K562 (cell line): ENCODE results near the gene LRRC74B. TPM values are rescaled to one million over a fixed set of nuclear protein-coding genes. Genes with fewer than 3 reads are reported as not detected.

Experiments used
- ARID1B ChIP-seq: fragments of 450-650 bp; IDR thresholded peaks from 2 replicates; pipeline ENCODE4 v1.6.1; 2016; ENCODE audit warnings: antibody characterized with exemption, mild to moderate bottlenecking, inconsistent platforms
- CBX1 ChIP-seq: sonication (generic); IDR thresholded peaks from 2 replicates; pipeline ENCODE4 v1.6.1; 2016; ENCODE audit warnings: antibody characterized with exemption, low read depth, mild to moderate bottlenecking
- CTBP1 ChIP-seq: fragments of 450-650 bp; IDR thresholded peaks from 2 replicates; pipeline ENCODE4 v1.6.1; 2016; ENCODE audit warnings: borderline replicate concordance
- ETV1 ChIP-seq: fragments of 450-650 bp; conservative IDR thresholded peaks from 2 replicates; pipeline ENCODE4 v1.6.1; 2016; ENCODE audit warnings: missing genetic modification characterization, control low read depth, low read depth, missing compliant biosample characterization
- GATAD2A ChIP-seq: fragments of 450-650 bp; IDR thresholded peaks from 2 replicates; pipeline ENCODE4 v1.6.1; 2017
- HMG20B ChIP-seq: fragments of 250-450 bp; sonication (Bioruptor Pico); IDR thresholded peaks from 2 replicates; pipeline ENCODE4 v1.5.0; 2021; ENCODE audit warnings: mild to moderate bottlenecking
- HOXB6 ChIP-seq: fragments of 250-450 bp; sonication (Bioruptor Pico); IDR thresholded peaks from 2 replicates; pipeline ENCODE4 v1.5.1; 2022; ENCODE audit warnings: mild to moderate bottlenecking, borderline replicate concordance
- IRF2 ChIP-seq: sonication (generic); formaldehyde crosslinking; IDR thresholded peaks from 2 replicates; pipeline ENCODE4 v1.8.1; 2022; ENCODE audit warnings: mild to moderate bottlenecking, missing genetic modification reagents
- JUND ChIP-seq, 2 experiments: IDR thresholded peaks; 2 replicates in 1 of 2; 3 replicates in 1 of 2; pipeline ENCODE4 v1.6.1; 2011; ENCODE audit warnings: borderline replicate concordance in 2 of 2, low read depth in 2 of 2, low read length in 2 of 2, improper control_type of control experiment in 1 of 2, missing biosample characterization in 1 of 2, missing genetic modification characterization in 1 of 2, missing genetic modification reagents in 1 of 2
- MTA1 ChIP-seq: fragments of 450-650 bp; IDR thresholded peaks from 2 replicates; pipeline ENCODE4 v1.6.1; 2017; ENCODE audit warnings: borderline replicate concordance
- NKRF ChIP-seq: fragments of 450-650 bp; IDR thresholded peaks from 2 replicates; pipeline ENCODE4 v1.6.1; 2016; ENCODE audit warnings: borderline replicate concordance
- NR1H2 ChIP-seq: sonication (generic); formaldehyde crosslinking; IDR thresholded peaks from 2 replicates; pipeline ENCODE4 v1.4.0; 2020; ENCODE audit warnings: mild to moderate bottlenecking, missing genetic modification reagents
- PCBP2 ChIP-seq: fragments of 200-400 bp; formaldehyde crosslinking; IDR thresholded peaks from 2 replicates; pipeline ENCODE4 v1.6.1; 2018; ENCODE audit warnings: low read length, low read depth, mild to moderate bottlenecking, moderate library complexity; ENCODE audit not compliant: poor library complexity, severe bottlenecking
- PHB2 ChIP-seq: fragments of 450-650 bp; IDR thresholded peaks from 2 replicates; pipeline ENCODE4 v1.6.1; 2017; ENCODE audit warnings: low read depth
- RBBP5 ChIP-seq: fragments of 200-600 bp; sonication (generic); IDR thresholded peaks from 2 replicates; pipeline ENCODE4 v1.6.1; 2012; ENCODE audit warnings: borderline replicate concordance, mild to moderate bottlenecking, low read length, control low read depth, inconsistent platforms; ENCODE audit not compliant: insufficient read depth, poor library complexity, severe bottlenecking
- SMAD4 ChIP-seq: fragments of 250-450 bp; sonication (Bioruptor Pico); conservative IDR thresholded peaks from 2 replicates; pipeline ENCODE4 v1.8.0; 2021; ENCODE audit warnings: inconsistent platforms, mild to moderate bottlenecking, moderate library complexity
- SMARCC2 ChIP-seq: fragments of 450-650 bp; IDR thresholded peaks from 2 replicates; pipeline ENCODE4 v1.6.1; 2017; ENCODE audit warnings: antibody characterized with exemption, moderate library complexity, mild to moderate bottlenecking, low read depth
- TRIM24 ChIP-seq, 2 experiments: fragments of 450-650 bp; IDR thresholded peaks; 2 replicates each; pipeline ENCODE4 v1.6.1; 2016
- ZFP30 ChIP-seq: fragments of 250-450 bp; sonication (Bioruptor Pico); IDR thresholded peaks from 2 replicates; pipeline ENCODE4 v1.8.0; 2022; ENCODE audit warnings: moderate library complexity, mild to moderate bottlenecking, inconsistent platforms, borderline replicate concordance
- ZNF561 ChIP-seq: fragments of 450-650 bp; formaldehyde crosslinking; conservative IDR thresholded peaks from 2 replicates; pipeline ENCODE4 v1.4.0; 2020; ENCODE audit warnings: mild to moderate bottlenecking, moderate library complexity
- ZNF778 ChIP-seq: fragments of 450-650 bp; formaldehyde crosslinking; IDR thresholded peaks from 2 replicates; pipeline ENCODE4 v1.4.0; 2020; ENCODE audit warnings: mild to moderate bottlenecking, moderate library complexity
- polyA plus RNA-seq, 8 experiments: library from polyadenylated mRNA; depleted of rRNA in 4 of 8; stranded (reverse) in 5 of 8; unstranded in 3 of 8; fragments of >200 nt; fragmentation: Nextera tagmentation in 2 of 8; fragmentation: Illumina TruSeq in 1 of 8; extraction: Ambion mirVana in 2 of 8; extraction: Trizol in 1 of 8; gene quantifications; 2 replicates each; pipeline versions ENCODE4 v1.2.1 to v1.2.3, GENCODE V29; 2011 to 2014; ENCODE audit warnings: inconsistent platforms in 1 of 8, missing spikeins in 1 of 8
- total RNA-seq, 7 experiments: library from RNA; depleted of rRNA in 6 of 7; stranded (reverse); fragments of >200 nt in 6 of 7; fragmentation: Illumina TruSeq in 2 of 7; extraction: Trizol in 2 of 7; gene quantifications; 2 replicates each; pipeline versions ENCODE4 v1.2.1 to v1.2.3, GENCODE V29; 2011 to 2021; ENCODE audit warnings: low replicate concordance in 1 of 7
- TF ChIP-seq, protein P1 (sequence below): sonication (generic); formaldehyde crosslinking; IDR thresholded peaks from 2 replicates; pipeline ENCODE4 v1.9.0; 2022; ENCODE audit warnings: mild to moderate bottlenecking, missing genetic modification reagents
- TF ChIP-seq, protein P2 (sequence below), 2 experiments: IDR thresholded peaks in 1 of 2; conservative IDR thresholded peaks in 1 of 2; 2 replicates each; pipeline ENCODE4 v1.6.1; 2016; ENCODE audit warnings: low read depth in 2 of 2, mild to moderate bottlenecking in 1 of 2, missing compliant biosample characterization in 1 of 2, missing genetic modification characterization in 1 of 2, moderate library complexity in 1 of 2

LRRC74B gene
- total and polyA plus RNA-seq, 9 of the 15 experiments (the other 6 are each of a cell fraction or from before 2014, with no cell fraction given): not detected

- TF ChIP-seq NKRF (no peak), NR1H2 (peak; percentile 95; the same call in 1 of the 2 replicates), ZFP30 (no peak), IRF2 (CRISPR knock-in tag) (no peak), GATAD2A (no peak), ZNF778 (CRISPR knock-in tag) (no peak), HOXB6 (no peak), CTBP1 (peak; percentile 71), ETV1 (tag) (0 out of 2 replicates have a peak, but pooled peaks have one; percentile 9), SMARCC2 (no peak), SMAD4 (CRISPR knock-in tag) (no peak; the same call in 1 of the 2 replicates), CBX1 (no peak), PCBP2 (no peak), JUND (IDR thresholded peaks at IDR 0.05; ENCODE audit: borderline replicate concordance, low read depth, low read length) (peak; percentile 53; the same call in 1 of the 2 replicates), JUND (tag; IDR thresholded peaks at IDR 0.05; ENCODE audit: borderline replicate concordance, low read depth, low read length) (no peak), MTA1 (no peak; the same call in 1 of the 2 replicates), ARID1B (no peak), HMG20B (CRISPR knock-in tag) (no peak), PHB2 (no peak), RBBP5 (no peak), ZNF561 (CRISPR knock-in tag) (0 out of 2 replicates have a peak, but pooled peaks have one; percentile 54), TRIM24 (IDR thresholded peaks at IDR 0.05) (no peak; a peak in 1 of 4 replicates)
- TF ChIP-seq, protein P1, sequence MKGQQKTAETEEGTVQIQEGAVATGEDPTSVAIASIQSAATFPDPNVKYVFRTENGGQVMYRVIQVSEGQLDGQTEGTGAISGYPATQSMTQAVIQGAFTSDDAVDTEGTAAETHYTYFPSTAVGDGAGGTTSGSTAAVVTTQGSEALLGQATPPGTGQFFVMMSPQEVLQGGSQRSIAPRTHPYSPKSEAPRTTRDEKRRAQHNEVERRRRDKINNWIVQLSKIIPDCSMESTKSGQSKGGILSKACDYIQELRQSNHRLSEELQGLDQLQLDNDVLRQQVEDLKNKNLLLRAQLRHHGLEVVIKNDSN: no peak
- TF ChIP-seq, protein P2, sequence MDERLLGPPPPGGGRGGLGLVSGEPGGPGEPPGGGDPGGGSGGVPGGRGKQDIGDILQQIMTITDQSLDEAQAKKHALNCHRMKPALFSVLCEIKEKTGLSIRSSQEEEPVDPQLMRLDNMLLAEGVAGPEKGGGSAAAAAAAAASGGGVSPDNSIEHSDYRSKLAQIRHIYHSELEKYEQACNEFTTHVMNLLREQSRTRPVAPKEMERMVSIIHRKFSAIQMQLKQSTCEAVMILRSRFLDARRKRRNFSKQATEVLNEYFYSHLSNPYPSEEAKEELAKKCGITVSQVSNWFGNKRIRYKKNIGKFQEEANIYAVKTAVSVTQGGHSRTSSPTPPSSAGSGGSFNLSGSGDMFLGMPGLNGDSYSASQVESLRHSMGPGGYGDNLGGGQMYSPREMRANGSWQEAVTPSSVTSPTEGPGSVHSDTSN (CRISPR knock-in tag; IDR thresholded peaks at IDR 0.05; ENCODE audit: low read depth): no peak
- TF ChIP-seq, protein P2 (tag; conservative IDR thresholded peaks at IDR 0.05; ENCODE audit: low read depth): no peak
Observed at GRCh38 chr22:21055880-21056319, 10.2 kb downstream of the LRRC74B start (continued).
